GM19438 (cell line): ENCODE measurements around the gene SLC25A6.
A peak's percentile ranks its signal among the peaks of the same experiment; 100 is the strongest.
"Not testable (repeated sequence)": the region's sequence is repeated elsewhere in the genome, so short reads cannot be mapped to it uniquely, and the experiment has no call there.

Experiments
- ATAC-seq: cut with Tn5 transposase; IDR thresholded peaks from one replicate; pipeline ENCODE4 v1.9.1; 2021; ENCODE audit warnings: low read depth; ENCODE audit not compliant: unreplicated experiment

Gene SLC25A6

DNA sequence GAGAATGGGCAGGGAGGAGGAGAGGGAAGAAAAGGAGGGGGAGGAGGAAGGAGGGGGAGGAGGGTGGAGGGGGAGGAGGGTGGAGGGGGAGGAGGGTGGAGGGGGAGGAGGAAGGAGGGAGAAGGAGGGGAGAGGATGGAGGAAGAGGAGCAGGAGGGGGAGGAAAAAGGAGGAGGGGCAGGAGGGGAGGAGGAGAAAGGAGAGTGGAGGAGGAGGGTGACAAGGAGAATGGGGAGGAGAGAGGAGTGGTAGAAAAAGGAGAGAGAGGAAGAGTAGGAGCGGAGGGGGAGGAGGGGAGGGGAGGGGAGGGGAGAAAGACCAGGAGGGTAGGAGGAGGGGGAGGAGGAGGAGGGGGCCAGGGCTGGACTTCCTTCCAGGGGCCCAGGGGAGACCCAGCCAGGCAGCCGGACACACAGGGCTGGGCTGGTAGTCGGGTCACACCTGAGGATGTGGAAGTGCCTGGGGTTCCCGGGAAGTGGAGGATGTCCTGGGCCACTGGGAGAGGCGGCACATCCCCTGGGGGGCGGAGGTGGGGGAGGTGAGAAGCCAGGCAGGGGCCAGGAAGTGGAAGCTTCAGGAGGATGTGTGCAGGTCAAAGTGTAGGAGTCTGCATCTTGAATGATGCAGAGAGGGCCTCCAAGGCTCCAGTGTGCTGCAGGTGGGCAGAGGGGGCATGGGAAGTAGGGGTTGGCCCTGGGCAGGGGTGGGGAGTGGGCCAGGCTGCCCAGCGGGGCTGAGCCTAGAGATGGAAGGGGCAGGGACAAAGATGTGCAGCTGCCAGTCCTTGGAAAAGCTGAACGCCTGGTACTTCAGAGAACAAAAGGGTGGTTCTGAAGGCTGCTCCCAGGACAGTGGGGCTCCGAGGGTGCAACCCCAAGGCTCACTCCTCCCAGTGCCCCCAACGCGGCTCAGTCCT, 36.5 kb downstream of the SLC25A6 start:
- ATAC-seq: no peak

- no peak for ATAC-seq
Measured at GRCh38 chrX:1354036-1355019, 37.6 kb downstream of the SLC25A6 start.

DNA sequence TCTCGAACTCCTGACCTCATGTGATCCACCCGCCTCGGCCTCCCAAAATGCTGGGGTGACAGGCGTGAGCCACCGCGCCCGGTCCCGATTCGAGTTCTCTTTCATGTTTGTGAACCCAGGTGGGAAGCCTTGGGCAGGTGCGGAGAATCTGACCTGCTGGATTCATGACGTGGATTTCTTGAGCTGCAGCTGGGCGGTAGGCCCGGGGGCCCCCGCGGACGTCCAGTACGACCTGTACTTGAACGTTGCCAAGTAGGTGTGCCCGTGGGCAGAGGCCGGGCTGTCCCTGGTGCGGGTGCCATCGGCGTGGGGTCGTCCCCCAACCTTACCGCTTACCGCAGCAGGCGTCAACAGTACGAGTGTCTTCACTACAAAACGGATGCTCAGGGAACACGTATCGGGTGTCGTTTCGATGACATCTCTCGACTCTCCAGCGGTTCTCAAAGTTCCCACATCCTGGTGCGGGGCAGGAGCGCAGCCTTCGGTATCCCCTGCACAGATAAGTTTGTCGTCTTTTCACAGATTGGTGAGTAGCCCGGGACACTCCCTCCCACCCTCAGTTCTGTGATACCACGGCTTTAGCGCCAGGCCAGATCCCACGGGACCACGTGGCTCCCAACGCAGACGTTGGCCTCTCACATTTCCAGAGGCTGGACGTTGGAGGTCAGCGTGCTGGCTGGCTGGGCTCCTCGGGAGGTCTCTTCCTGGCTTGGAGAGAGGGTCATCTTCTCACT, 39.8 kb downstream of the SLC25A6 start:
- ATAC-seq: no peak

DNA sequence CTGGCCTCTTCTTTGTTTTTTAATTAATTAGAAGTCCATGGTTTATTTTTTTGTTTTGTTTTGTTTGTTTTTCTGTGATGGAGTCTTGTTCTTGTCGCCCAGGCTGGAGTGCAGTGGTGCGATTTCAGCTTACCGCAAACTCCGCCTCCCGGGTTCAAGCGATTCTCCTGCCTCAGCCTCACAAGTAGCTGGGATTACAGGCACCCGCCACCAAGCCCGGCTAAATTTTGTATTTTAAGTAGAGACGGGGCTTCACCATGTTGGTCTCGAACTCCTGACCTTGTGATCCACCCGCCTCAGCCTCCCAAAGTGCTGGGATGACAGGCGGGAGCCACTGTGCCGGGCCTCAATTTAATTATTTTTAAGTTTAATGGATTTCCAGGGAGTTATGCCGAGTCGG, 42.3 kb downstream of the SLC25A6 start:
- ATAC-seq: not testable (repeated sequence)

GRCh38 chrX:1341545-1342184, 50.2 kb downstream of the SLC25A6 start:
- no peak for ATAC-seq

GRCh38 chrX:1336948-1337779, 54.7 kb downstream of the SLC25A6 start:
- ATAC-seq: peak; percentile 21

- ATAC-seq: peak; percentile 50
Measured at GRCh38 chrX:1336331-1336943, 55.5 kb downstream of the SLC25A6 start, which contains the start of gene IL3RA. Gene IL3RA, plus strand, starts transcription at chrX:1336785. Its CDS starts 4,981 bp downstream, at chrX:1341766.
